H9 (cell line): Measurements from ENCODE around the gene JAKMIP3. TPM values are rescaled to one million over a fixed set of nuclear protein-coding genes. Genes with fewer than 3 reads are reported as not detected.

Source experiments
- DNase-seq: peaks from one replicate; pipeline ENCODE4 v3.0.0-alpha.2; 2017
- H2AFZ ChIP-seq: one replicate; pipeline ENCODE4 v1.6.1; 2013; ENCODE audit warnings: mild to moderate bottlenecking, low read length, control low read depth, moderate library complexity
- H2AK5ac ChIP-seq: 2 replicates; pipeline ENCODE4 v1.6.1; 2013; ENCODE audit warnings: low read length, control low read depth, mixed read lengths; ENCODE audit not compliant: insufficient read length
- H2BK120ac ChIP-seq: one replicate; pipeline ENCODE4 v1.6.1; 2013; ENCODE audit warnings: low read depth, mild to moderate bottlenecking, low read length, control low read depth, inconsistent platforms; ENCODE audit not compliant: poor library complexity, severe bottlenecking
- H2BK12ac ChIP-seq: 2 replicates; pipeline ENCODE4 v1.6.1; 2013; ENCODE audit warnings: low read length, control low read depth, mixed read lengths, low read depth; ENCODE audit not compliant: insufficient read length
- H2BK15ac ChIP-seq: 2 replicates; pipeline ENCODE4 v1.6.1; 2013; ENCODE audit warnings: low read depth, low read length, control low read depth
- H2BK20ac ChIP-seq: one replicate; pipeline ENCODE4 v1.6.1; 2013; ENCODE audit warnings: low read depth, mild to moderate bottlenecking, low read length, control low read depth, inconsistent platforms; ENCODE audit not compliant: poor library complexity, severe bottlenecking
- H2BK5ac ChIP-seq: 2 replicates; pipeline ENCODE4 v1.6.1; 2013; ENCODE audit warnings: low read length, control low read depth, mixed read lengths; ENCODE audit not compliant: insufficient read length
- H3K14ac ChIP-seq: 2 replicates; pipeline ENCODE4 v1.6.1; 2013; ENCODE audit warnings: low read length, control low read depth; ENCODE audit not compliant: insufficient read depth
- H3K18ac ChIP-seq: 2 replicates; pipeline ENCODE4 v1.6.1; 2013; ENCODE audit warnings: low read depth, mild to moderate bottlenecking, mixed read lengths, low read length, control low read depth; ENCODE audit not compliant: insufficient read length
- H3K23ac ChIP-seq: 2 replicates; pipeline ENCODE4 v1.6.1; 2013; ENCODE audit warnings: low read length, control low read depth, mixed read lengths, low read depth; ENCODE audit not compliant: insufficient read length
- H3K23me2 ChIP-seq: 2 replicates; pipeline ENCODE4 v1.6.1; 2013; ENCODE audit warnings: low read depth, mild to moderate bottlenecking, mixed read lengths, low read length, control low read depth; ENCODE audit not compliant: insufficient read length, poor library complexity, severe bottlenecking
- H3K27ac ChIP-seq: 2 replicates; pipeline ENCODE4 v1.5.1; 2013; ENCODE audit warnings: low read length, control low read depth, mixed read lengths, low read depth; ENCODE audit not compliant: insufficient read length
- H3K27me3 ChIP-seq: 2 replicates; pipeline ENCODE4 v1.6.1; 2013; ENCODE audit warnings: low read length, control low read depth, inconsistent platforms; ENCODE audit not compliant: insufficient read depth
- H3K4ac ChIP-seq: 2 replicates; pipeline ENCODE4 v1.6.1; 2013; ENCODE audit warnings: low read depth, mild to moderate bottlenecking, control low read depth, inconsistent platforms, low read length, moderate library complexity
- H3K4me1 ChIP-seq: 2 replicates; pipeline ENCODE4 v1.6.1; 2013; ENCODE audit warnings: low read length, control low read depth, inconsistent platforms; ENCODE audit not compliant: insufficient read depth
- H3K4me2 ChIP-seq: 2 replicates; pipeline ENCODE4 v1.6.1; 2013; ENCODE audit warnings: low read length, control low read depth, mixed read lengths; ENCODE audit not compliant: insufficient read length, insufficient read depth
- H3K56ac ChIP-seq: 2 replicates; pipeline ENCODE4 v1.6.1; 2013; ENCODE audit warnings: low read depth, mild to moderate bottlenecking, mixed read lengths, low read length, control low read depth; ENCODE audit not compliant: insufficient read length
- H3K79me1 ChIP-seq: 2 replicates; pipeline ENCODE4 v1.6.1; 2013; ENCODE audit warnings: low read depth, mild to moderate bottlenecking, moderate library complexity, low read length, control low read depth, inconsistent platforms; ENCODE audit not compliant: insufficient read depth, poor library complexity, severe bottlenecking
- H3K79me2 ChIP-seq: 2 replicates; pipeline ENCODE4 v1.6.1; 2013; ENCODE audit warnings: low read length, control low read depth, inconsistent platforms; ENCODE audit not compliant: insufficient read depth
- H3K9ac ChIP-seq: 2 replicates; pipeline ENCODE4 v1.6.1; 2013; ENCODE audit warnings: low read length, control low read depth, mixed read lengths; ENCODE audit not compliant: insufficient read length; ENCODE audit errors: extremely low read depth
- H3K9me3 ChIP-seq: one replicate; pipeline ENCODE4 v1.6.1; 2013; ENCODE audit warnings: low read depth, low read length, inconsistent platforms; ENCODE audit not compliant: control insufficient read depth
- H3T11ph ChIP-seq: one replicate; pipeline ENCODE4 v1.6.1; 2013; ENCODE audit warnings: mild to moderate bottlenecking, low read length, control low read depth, inconsistent platforms
- H4K20me1 ChIP-seq: one replicate; pipeline ENCODE4 v1.6.1; 2013; ENCODE audit not compliant: control insufficient read depth, insufficient read length, insufficient read depth
- H4K5ac ChIP-seq: 2 replicates; pipeline ENCODE4 v1.6.1; 2013; ENCODE audit warnings: low read depth, mild to moderate bottlenecking, mixed read lengths, low read length, control low read depth; ENCODE audit not compliant: insufficient read length
- H4K8ac ChIP-seq: replicated peaks from 2 replicates; pipeline ENCODE4 v1.6.1; 2013; ENCODE audit warnings: low read length, control low read depth, mixed read lengths, low read depth; ENCODE audit not compliant: insufficient read length
- H4K91ac ChIP-seq: 2 replicates; pipeline ENCODE4 v1.6.1; 2013; ENCODE audit warnings: low read depth, mild to moderate bottlenecking, moderate library complexity, mixed read lengths, low read length, control low read depth; ENCODE audit not compliant: insufficient read length
- H3K27ac Mint-ChIP-seq, 3 experiments: 2 replicates in 2 of 3; 3 replicates in 1 of 3; pipeline ENCODE4 v1.8.0; 2020 to 2021; ENCODE audit warnings: mixed read lengths in 3 of 3, mild to moderate bottlenecking in 1 of 3, moderate library complexity in 1 of 3
- H3K27me3 Mint-ChIP-seq: 2 replicates; pipeline ENCODE4 v1.8.0; 2021; ENCODE audit warnings: low read depth, mild to moderate bottlenecking, moderate library complexity, mixed read lengths
- H3K36me3 Mint-ChIP-seq, 3 experiments: 2 replicates in 2 of 3; 3 replicates in 1 of 3; pipeline ENCODE4 v1.8.0; 2020 to 2021; ENCODE audit warnings: low read depth in 3 of 3, mixed read lengths in 3 of 3; ENCODE audit not compliant: insufficient read depth in 1 of 3
- H3K4me1 Mint-ChIP-seq, 2 experiments: 2 replicates each; pipeline ENCODE4 v1.8.0; 2020; ENCODE audit warnings: mixed read lengths in 2 of 2
- H3K4me3 Mint-ChIP-seq, 2 experiments: 2 replicates in 1 of 2; 3 replicates in 1 of 2; pipeline ENCODE4 v1.8.0; 2020 to 2021; ENCODE audit warnings: mild to moderate bottlenecking in 2 of 2, mixed read lengths in 2 of 2, moderate library complexity in 1 of 2
- H3K9me3 Mint-ChIP-seq, 2 experiments: 2 replicates in 1 of 2; 3 replicates in 1 of 2; pipeline ENCODE4 v1.8.0; 2020; ENCODE audit warnings: mild to moderate bottlenecking in 2 of 2, mixed read lengths in 2 of 2, moderate library complexity in 1 of 2
- CTCF ChIP-seq: fragments of 200-600 bp; sonication (generic); conservative IDR thresholded peaks from 3 replicates; pipeline ENCODE4 v1.8.0; 2021; ENCODE audit warnings: antibody characterized with exemption, mild to moderate bottlenecking
- WGBS: extraction: QIAGEN DNeasy Blood & Tissue Kit; methylation state at CpG from one replicate; pipeline ENCODE4 v1.1.7; 2013; ENCODE audit warnings: missing lambda C conversion rate, low lambda C conversion rate, mixed read lengths; ENCODE audit not compliant: insufficient read length; ENCODE audit errors: extremely low coverage; 5-methylcytosine and 5-hydroxymethylcytosine counted together
- total RNA-seq: library from RNA; stranded (reverse); gene quantifications from 2 replicates; pipeline ENCODE4 v1.2.1, GENCODE V29; 2021

Gene JAKMIP3
- total RNA-seq, 1 experiment from 2014 or later: 0.50 TPM

GRCh38 chr10:132103116-132103910 is 37.6 kb downstream of the JAKMIP3 start:
- Histone ChIP-seq H3K56ac (no peak overlapping the region), H3K4me1 (no peaks in the 10 kb centered on the region), H3K18ac (no peak overlapping the region), H4K8ac (no peak overlapping the region), H3K27me3 (no peaks in the 10 kb centered on the region), H3K23me2 (no peaks in the 10 kb centered on the region), H3T11ph (no peak overlapping the region), H3K4me2 (no peak overlapping the region), H4K91ac (no peak overlapping the region), H3K23ac (no peak overlapping the region), H3K79me1 (no peaks in the 10 kb centered on the region), H3K9ac (no peak overlapping the region), H2BK15ac (no peak overlapping the region), H4K20me1 (no peaks in the 10 kb centered on the region), H2BK120ac (no peak overlapping the region), H2AK5ac (no peak overlapping the region), H2AFZ (no peak overlapping the region), H2BK5ac (no peak overlapping the region), H3K9me3 (no peaks in the 10 kb centered on the region), H2BK20ac (no peak overlapping the region), H3K4ac (no peak overlapping the region), H3K79me2 (no peaks in the 10 kb centered on the region), H4K5ac (no peak overlapping the region), H3K14ac (no peak overlapping the region), H3K27ac (no peak overlapping the region), H2BK12ac (no peak overlapping the region)
- TF ChIP-seq CTCF: no peak
- Mint-ChIP-seq H3K27ac (peak overlapping the region in 1 of 3 experiments; percentile 86; a peak in 1 of 7 replicates), H3K27me3 (peaks cover 1% of the 10 kb centered on the region; the same call in 1 of the 2 replicates), H3K4me3 (no peak overlapping the region), H3K9me3 (no peaks in the 10 kb centered on the region), H3K4me1 (no peaks in the 10 kb centered on the region), H3K36me3 (peaks cover 0 to 2% (median 0%) of the 10 kb centered on the region in 3 experiments; a peak in 1 of 7 replicates)
- no CpG with 5 or more reads among the region's 7 CpGs for WGBS
- DNase-seq: no peak
